Dermis blood vessel endothelial cell (primary cell): Measurements from ENCODE around the gene GM2A. TPM values are rescaled to one million over a fixed set of nuclear protein-coding genes. Genes with fewer than 3 reads are reported as not detected.
"Not testable (repeated sequence)": the region's sequence is repeated elsewhere in the genome, so short reads cannot be mapped to it uniquely, and the experiment has no call there.

Experiments
- DNase-seq: peaks from one replicate; pipeline ENCODE4 v3.0.0; 2010
- total RNA-seq: library from RNA; depleted of rRNA; stranded (reverse); fragments of >200 nt; gene quantifications from 2 replicates; pipeline ENCODE4 v1.2.3, GENCODE V29; 2014

The GM2A gene
- total RNA-seq, 1 donor from 2014 or later = 15.5 TPM

DNA sequence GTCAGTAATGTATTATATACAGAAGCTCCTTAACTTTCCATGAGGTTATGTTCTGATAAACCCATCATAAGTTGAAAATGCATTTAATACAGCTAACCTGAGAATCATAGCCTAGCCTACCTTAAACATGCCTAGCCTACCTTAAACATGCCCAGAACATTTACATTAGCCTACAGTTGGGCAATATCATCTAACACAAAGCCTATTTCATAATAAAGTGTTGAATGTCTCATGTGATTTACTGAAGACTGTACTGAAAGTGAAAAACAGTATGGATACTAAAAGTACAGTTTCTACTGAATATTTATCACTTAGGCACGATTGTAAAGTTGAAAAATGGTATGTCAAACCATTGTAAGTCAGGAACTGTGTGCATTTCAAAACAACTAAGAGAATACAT, 1.6 kb downstream of the GM2A start:
- DNase-seq = no peak

GRCh38 chr5:151254990-151255389, 2.0 kb downstream of the GM2A start:
- DNase-seq = not testable (repeated sequence)

DNA sequence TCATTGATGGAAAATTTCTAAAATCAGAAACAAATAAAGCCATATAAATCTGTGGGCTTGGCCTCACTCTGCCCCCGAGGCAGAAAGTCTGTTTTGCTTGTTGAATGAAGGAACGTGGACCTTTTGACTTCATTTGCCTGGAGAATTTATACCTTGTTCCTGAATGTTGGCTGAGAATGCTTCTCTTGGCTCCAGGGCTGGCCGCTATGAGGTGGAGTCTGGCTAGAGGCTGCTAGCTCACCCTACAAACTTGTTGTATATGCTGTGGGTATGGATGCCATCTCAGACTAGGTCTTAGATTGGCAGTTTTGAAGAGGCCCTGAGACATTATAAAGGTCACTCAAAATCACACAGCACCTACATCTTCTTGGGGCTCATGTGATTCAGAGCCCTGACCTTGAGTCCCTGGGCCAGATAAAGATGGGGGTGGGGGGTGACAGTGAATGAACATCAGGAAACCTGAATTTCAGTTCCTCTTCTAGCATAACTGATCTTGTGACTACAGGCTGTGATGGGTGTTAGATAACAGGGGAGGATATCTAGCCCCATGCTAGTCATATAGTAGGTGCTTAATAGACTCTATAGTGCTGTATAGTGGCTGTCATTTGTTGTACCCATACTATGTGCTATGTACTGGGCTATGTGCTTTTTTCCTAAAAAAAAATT, 2.8 kb downstream of the GM2A start:
- no peak for DNase-seq

DNA sequence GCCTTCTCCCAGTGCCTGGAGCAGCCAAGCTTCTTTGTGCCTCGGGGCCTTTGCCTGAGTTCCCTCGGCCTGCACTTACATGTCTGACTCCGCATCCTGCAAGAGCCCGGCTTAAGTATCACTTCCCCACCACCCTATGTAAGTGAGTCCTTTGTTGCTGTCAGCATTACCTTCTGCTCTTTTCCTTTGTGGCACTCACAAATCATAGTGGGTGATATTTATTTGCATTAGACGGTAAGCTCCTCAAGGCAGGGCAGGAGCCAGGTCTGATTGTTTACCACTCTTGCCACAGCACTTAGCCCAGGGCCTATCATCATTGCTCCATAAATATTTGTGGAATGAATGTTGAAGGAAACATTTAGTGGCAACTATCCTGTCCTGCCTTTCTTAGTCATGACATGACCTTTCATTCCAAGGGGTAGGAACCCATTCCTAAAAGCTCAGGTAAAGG, 4.8 kb downstream of the GM2A start:
- DNase-seq = no peak

DNA sequence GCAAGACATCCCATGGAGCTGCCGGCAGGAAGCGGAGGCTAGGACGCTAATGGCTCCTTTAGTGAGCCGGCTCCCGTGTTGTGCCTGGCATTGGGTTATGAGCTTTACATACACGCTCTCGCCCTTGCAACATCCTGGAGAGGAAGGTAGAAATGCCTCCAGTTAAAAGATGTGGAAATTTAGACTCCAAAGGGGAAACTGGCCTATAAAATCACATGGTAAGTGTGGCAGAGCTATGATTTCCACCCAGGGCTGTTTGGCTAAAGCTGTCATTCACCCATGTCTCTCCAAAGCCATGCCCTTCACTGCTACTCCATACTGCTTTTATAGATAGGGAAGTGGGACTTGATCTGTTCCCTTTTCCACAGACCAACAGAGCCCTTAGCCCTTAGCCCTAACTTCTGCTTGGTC, 5.2 kb downstream of the GM2A start:
- DNase-seq = no peak

GRCh38 chr5:151258816-151259215, 5.8 kb downstream of the GM2A start:
- no peak for DNase-seq

GRCh38 chr5:151259931-151260330, 6.9 kb downstream of the GM2A start:
- no peak for DNase-seq

DNA sequence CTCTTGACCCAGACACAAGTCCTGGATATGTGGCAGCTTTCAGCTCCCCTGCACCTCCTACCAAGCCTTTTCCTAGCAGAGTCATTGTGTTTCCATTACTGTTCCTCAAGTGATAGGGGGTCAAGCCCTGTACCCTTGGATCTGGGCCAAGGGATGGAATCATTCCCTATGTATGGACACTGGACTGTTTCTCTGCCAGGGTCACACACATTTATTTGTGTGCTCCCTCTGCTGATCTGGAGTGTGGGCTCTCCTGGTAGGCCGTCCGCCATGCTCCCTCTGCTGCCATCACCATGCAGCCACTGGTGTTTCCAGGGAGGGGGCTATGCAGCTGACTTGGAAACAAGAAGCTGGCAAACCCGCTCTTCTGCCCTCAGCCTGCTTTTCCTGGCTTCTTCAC, 9.5 kb downstream of the GM2A start:
- no peak for DNase-seq

DNA sequence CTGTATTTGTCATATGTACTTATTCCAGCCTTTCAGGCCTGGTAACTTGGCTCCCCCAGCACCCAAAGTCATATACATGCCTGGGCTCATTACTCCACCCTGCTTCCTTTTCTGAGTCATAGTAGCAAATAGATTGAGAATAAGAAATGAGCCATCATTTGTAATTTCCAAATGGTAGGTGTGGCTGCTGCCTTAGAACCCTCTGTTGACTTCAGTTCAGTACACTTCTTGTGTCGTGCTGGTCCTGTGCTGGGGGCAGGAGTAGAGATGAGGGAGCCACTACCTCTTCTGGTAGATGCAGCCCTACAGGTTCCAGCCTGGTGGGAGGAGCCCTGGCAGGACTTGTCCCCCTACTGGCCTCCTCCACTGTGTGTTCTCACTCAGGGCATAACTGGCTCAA, 11.1 kb downstream of the GM2A start:
- peak; percentile 29 for DNase-seq

- DNase-seq = no peak
Measured at GRCh38 chr5:151267491-151268260, 14.7 kb downstream of the GM2A start.

DNA sequence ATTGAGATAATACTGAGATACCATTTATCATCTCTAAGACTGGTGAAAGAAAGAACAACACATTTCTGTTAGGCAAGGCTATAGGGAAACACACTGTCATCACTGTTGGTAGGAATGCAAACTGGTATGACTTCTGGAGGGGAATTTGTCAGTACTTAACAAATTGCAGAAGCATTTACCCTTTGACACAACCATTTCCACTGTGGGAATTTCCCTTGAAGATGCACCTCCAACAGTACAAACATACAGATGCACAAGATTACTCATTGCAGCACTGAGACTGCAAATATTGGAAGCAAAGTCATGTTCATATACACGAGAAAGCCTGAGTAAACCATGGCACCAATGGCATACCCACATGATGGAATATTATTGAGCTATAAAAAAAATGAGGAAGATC, 17.6 kb downstream of the GM2A start:
- peak; percentile 41 for DNase-seq

- DNase-seq = no peak
Measured at GRCh38 chr5:151271336-151271735, 18.4 kb downstream of the GM2A start.

GRCh38 chr5:151274666-151275065, 21.7 kb downstream of the GM2A start:
- DNase-seq = no peak

DNA sequence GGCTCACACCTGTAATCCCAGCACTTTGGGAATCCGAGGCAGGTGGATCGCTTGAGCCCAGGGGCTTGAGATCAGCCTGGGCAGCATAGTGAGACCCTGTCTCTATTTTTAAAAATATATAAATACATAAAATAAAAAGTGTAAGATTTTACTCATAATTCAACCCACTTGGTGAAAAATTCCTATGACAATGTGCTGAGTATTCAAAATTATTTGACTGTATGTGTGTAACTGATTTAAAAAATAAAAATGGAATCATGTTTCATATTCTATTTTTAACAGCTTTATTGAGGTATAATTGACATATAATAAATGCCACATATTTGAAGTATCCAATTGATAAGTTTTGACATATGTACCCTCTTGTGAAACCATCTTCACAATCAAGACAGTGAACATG, 22.8 kb downstream of the GM2A start:
- no peak for DNase-seq

DNA sequence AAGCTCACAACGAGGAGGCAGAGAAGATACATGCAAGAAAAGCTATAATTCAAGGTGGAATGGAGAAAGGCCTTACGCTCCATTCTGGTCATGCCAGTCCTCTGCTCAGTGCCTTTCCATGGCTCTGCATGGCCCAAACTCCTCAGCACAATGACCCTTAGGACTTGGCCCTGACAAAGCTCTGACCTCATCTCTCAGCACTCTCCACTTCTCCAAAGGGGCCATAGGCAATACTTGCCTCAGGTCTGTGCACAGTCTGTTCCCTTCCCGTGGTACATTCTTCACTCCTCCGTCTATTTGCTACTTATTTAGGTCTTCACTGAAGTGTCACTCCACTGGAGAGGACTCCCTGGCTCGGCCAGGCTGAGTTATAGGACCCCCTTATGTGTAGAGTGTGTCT, 25.9 kb downstream of the GM2A start:
- no peak for DNase-seq

- DNase-seq = no peak
Measured at GRCh38 chr5:151280443-151280842, 27.5 kb downstream of the GM2A start.

DNA sequence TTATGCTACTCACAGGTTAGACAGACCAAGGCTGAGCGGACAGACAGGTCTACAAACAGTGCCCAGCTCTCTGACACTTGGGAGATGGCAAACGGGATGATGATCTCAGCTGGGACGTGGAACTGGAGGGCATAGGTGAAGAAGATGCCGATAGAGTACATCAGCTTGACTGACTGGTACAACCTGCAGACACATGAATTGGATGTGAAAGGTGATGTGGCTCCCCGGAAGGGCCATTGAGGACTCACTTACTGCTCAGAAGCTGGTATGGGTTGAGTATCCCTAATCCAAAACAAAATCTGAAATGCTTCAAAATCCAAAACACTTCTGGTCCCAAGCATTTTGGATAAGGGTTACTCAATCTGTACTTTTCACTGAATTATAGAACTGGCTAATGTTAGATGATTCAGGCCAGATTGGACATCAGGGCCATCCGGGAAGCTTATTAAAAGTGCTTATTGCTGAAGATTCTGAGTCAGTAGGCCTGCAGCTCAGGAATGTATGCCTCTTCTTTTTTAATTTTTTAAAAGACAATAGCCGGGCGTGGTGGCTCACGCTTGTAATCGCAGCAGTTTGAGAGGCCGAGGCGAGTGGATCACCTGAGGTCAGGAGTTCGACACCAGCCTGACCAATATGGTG, 28.1 kb downstream of the GM2A start:
- DNase-seq = no peak

DNA sequence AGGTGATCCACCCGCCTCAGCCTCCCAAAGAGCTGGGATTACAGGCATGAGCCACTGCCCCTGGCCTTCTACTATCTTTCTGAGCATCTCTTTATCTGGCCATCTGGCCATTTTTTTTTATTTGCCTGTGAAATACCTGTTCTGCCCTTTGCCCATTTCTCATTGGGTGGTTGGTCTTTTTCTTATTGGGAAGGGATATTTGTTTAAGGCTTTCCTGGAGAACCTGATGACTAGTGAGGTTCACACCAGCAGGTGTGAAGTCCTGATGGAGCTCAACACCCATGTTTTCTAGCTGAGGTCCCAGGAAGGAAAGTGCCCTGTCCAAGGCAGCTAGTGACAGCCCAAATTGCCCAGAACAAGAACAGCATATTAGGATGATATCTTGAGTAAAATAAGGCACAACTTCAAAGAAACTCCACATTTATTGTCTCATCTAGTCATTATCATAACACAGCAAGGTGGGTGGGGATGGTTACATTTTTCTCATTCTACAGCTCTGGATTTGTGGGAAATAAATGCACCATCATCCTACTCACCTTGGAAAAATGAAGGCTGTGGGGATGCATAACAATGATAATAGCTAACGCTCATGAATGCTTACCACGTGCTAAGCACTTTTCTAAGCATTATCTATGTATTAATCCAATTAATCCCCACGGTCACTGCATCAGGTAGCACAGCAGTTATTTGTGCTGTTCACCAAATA, 30.3 kb downstream of the GM2A start:
- no peak for DNase-seq

DNA sequence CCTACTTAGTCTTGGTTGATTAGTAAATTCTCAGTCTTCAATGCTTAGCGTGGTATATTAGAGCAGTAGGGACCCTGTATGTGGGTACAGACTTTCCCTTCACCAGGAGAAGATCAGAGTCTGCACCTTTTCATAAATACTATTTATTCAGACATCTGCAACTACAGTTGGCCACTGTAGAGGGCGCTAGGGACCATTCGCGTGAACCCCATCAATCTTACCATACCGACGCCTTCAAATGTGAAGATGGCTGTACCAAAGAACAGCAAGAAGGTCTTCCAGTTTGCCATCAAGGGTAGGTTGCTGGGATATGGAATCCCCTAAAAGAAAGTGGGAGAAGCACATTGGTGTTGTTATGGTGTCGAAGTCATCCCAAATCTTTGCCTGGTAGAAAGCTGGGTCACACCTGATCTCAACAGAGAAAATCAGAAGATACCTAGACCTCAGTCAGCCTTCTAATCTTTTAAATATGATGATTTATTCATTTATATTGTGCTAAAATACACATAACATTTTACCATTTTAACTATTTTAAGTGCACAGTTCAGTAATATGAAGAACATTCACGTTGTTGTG, 31.5 kb downstream of the GM2A start:
- peak; percentile 10 for DNase-seq

- DNase-seq = no peak
Measured at GRCh38 chr5:151285683-151286082, 32.7 kb downstream of the GM2A start.

- no peak for DNase-seq
Measured at GRCh38 chr5:151286246-151286645, 33.3 kb downstream of the GM2A start.

GRCh38 chr5:151288180-151288579, 35.2 kb downstream of the GM2A start:
- DNase-seq = no peak

GRCh38 chr5:151293624-151294023, 40.6 kb downstream of the GM2A start:
- DNase-seq = no peak
